PFSK-1 (cell line): ENCODE measurements around the gene FOSL2.

ENCODE experiments used
- FOXP2 ChIP-seq: optimal IDR thresholded peaks from 2 replicates; pipeline ENCODE3; 2011; ENCODE audit warnings: borderline replicate concordance, control low read depth, inconsistent platforms; ENCODE audit not compliant: insufficient read depth; ENCODE audit errors: extremely low read length, extremely low read depth
- POLR2AphosphoS5 ChIP-seq: IDR thresholded peaks from 2 replicates; pipeline ENCODE4 v1.6.1; 2012; ENCODE audit warnings: low read depth, mild to moderate bottlenecking, control low read depth, low read length, moderate library complexity
- REST ChIP-seq, 2 experiments: IDR thresholded peaks; 2 replicates each; pipeline versions ENCODE4 v1.6.1 to v1.8.0; 2011 to 2012; ENCODE audit warnings: low read depth in 2 of 2, low read length in 2 of 2, control low read depth in 1 of 2, inconsistent platforms in 1 of 2, mild to moderate bottlenecking in 1 of 2, moderate library complexity in 1 of 2; ENCODE audit not compliant: insufficient read depth in 1 of 2
- SIN3A ChIP-seq: IDR thresholded peaks from 2 replicates; pipeline ENCODE4 v1.6.1; 2012; ENCODE audit warnings: mild to moderate bottlenecking, low read length, moderate library complexity, borderline replicate concordance; ENCODE audit not compliant: insufficient read depth
- TAF1 ChIP-seq: IDR thresholded peaks from 2 replicates; pipeline ENCODE4 v1.6.1; 2012; ENCODE audit warnings: low read length, control low read depth, borderline replicate concordance; ENCODE audit not compliant: insufficient read depth

The FOSL2 gene

GRCh38 chr2:28429636-28430376 is 37.1 kb downstream of the FOSL2 start:
- TF ChIP-seq SIN3A (no peak), POLR2AphosphoS5 (no peak), FOXP2 (no peak), REST (IDR thresholded peaks at IDR 0.05; ENCODE audit: insufficient read depth in 1 of 2, low read depth in 2 of 2, low read length in 2 of 2) (no peak), TAF1 (no peak)

GRCh38 chr2:28430377-28430765 is 37.7 kb downstream of the FOSL2 start:
- no peak for TF ChIP-seq SIN3A
- TF ChIP-seq REST (IDR thresholded peaks at IDR 0.05; ENCODE audit: insufficient read depth in 1 of 2, low read depth in 2 of 2, low read length in 2 of 2), result no peak
- TF ChIP-seq FOXP2, result no peak
- no peak for TF ChIP-seq TAF1
- no peak for TF ChIP-seq POLR2AphosphoS5

GRCh38 chr2:28430788-28431418 is 38.2 kb downstream of the FOSL2 start:
- TF ChIP-seq FOXP2, result no peak
- TF ChIP-seq SIN3A, result no peak
- no peak for TF ChIP-seq TAF1
- no peak for TF ChIP-seq POLR2AphosphoS5

GRCh38 chr2:28431741-28432140 is 39.1 kb downstream of the FOSL2 start:
- no peak for TF ChIP-seq SIN3A
- no peak for TF ChIP-seq POLR2AphosphoS5
- TF ChIP-seq TAF1, result no peak
- no peak for TF ChIP-seq REST (IDR thresholded peaks at IDR 0.05; ENCODE audit: insufficient read depth in 1 of 2, low read depth in 2 of 2, low read length in 2 of 2)
- no peak for TF ChIP-seq FOXP2

- TF ChIP-seq TAF1 (no peak), SIN3A (no peak)
Observed at GRCh38 chr2:28432362-28432761, 39.7 kb downstream of the FOSL2 start.

GRCh38 chr2:28433215-28433614 is 40.6 kb downstream of the FOSL2 start:
- TF ChIP-seq POLR2AphosphoS5, result no peak
- TF ChIP-seq SIN3A, result no peak
- no peak for TF ChIP-seq REST (IDR thresholded peaks at IDR 0.05; ENCODE audit: insufficient read depth in 1 of 2, low read depth in 2 of 2, low read length in 2 of 2)
- TF ChIP-seq TAF1, result no peak
- no peak for TF ChIP-seq FOXP2
